GM19372 (cell line): Measurements from ENCODE around the gene EDAR.

Experiments used
- ATAC-seq: cut with Tn5 transposase; IDR thresholded peaks from one replicate; pipeline ENCODE4 v1.9.1; 2021; ENCODE audit warnings: mild to moderate bottlenecking, low read depth, moderate library complexity; ENCODE audit not compliant: unreplicated experiment

The EDAR gene

GRCh38 chr2:108969856-108970255 is 19.2 kb downstream of the EDAR start:
- ATAC-seq, result no peak

- no peak for ATAC-seq
Measured at GRCh38 chr2:108968619-108969018, 20.4 kb downstream of the EDAR start.

DNA sequence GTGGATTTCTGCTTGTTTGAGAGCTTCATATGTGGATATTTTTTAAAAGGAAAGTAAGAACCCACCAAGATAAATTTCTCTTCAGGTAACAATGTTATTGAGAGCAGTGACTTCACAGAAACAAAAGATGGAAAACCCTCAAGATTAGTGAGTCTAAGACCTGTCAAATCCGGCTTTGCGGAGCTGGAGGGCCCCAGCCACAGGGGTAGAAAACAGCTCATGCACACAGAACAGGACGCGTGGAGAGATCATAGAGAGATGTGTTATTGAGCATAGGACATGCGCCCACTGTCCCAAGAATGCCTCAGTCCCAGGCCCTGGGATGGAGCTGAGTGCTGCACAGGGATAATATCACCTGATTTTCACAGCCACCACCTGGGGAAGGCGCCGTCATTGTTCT is 21.3 kb downstream of the EDAR start:
- no peak for ATAC-seq

GRCh38 chr2:108965540-108966289 is 23.3 kb downstream of the EDAR start:
- ATAC-seq, result no peak

GRCh38 chr2:108963057-108963456 is 26.0 kb downstream of the EDAR start:
- ATAC-seq, result no peak

GRCh38 chr2:108961796-108962195 is 27.2 kb downstream of the EDAR start:
- ATAC-seq, result no peak

DNA sequence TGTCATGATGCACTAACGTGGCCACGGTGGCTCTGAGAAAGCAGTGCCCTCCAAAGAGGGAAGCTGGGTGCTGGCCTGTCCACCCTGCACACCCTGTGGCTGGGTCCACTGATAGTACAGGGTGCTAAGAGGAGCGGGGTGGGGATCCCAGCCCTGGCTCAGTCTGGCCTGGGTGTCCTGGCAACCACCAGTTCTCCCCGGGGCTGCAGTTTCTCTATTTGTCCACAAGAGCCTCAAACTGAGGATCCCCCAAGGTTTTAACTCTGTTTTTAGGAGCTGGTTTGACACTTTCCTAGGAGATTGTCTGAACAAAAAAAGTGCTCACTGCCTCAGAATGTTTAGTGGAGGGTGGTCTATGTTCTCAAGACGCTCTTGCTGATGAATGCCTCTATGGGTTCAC is 29.0 kb downstream of the EDAR start:
- ATAC-seq, result no peak

GRCh38 chr2:108959401-108959800 is 29.6 kb downstream of the EDAR start:
- no peak for ATAC-seq

DNA sequence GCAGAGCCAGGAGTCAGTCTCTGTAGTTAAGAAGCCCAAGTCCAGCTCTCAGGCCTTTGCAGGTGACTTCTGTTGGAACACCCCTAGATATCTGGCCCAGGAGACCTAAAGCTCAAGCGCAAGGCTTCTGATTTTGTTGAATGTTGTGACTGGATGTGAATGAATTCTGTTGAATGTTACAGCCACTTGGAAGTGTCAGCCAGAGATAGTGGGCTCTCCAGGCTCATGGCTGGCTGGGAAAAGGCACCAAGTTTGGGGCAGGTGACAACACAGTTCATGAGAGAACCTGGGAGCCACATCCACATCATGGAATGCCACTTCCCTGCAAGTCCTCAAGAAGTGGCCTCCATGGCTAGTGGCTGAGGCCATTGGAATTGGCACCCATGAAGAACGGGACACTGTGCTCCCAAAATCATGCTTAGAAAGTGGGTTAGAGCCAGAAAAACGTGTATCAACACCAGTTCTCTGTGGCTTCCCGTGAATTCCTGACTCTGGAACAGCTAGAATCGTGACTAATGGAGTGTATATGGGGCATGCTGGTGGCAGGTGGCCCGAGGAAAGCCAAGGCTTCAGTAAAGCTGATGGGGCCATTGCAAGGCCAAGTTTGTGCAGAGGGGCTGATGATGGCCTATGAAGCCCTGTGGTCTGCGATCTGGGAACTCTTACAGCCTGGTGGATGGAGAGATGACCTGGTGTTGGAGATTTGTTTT is 30.2 kb downstream of the EDAR start:
- ATAC-seq, result no peak

- no peak for ATAC-seq
Measured at GRCh38 chr2:108958002-108958401, 31.0 kb downstream of the EDAR start.

GRCh38 chr2:108956375-108956774 is 32.6 kb downstream of the EDAR start:
- ATAC-seq, result no peak

DNA sequence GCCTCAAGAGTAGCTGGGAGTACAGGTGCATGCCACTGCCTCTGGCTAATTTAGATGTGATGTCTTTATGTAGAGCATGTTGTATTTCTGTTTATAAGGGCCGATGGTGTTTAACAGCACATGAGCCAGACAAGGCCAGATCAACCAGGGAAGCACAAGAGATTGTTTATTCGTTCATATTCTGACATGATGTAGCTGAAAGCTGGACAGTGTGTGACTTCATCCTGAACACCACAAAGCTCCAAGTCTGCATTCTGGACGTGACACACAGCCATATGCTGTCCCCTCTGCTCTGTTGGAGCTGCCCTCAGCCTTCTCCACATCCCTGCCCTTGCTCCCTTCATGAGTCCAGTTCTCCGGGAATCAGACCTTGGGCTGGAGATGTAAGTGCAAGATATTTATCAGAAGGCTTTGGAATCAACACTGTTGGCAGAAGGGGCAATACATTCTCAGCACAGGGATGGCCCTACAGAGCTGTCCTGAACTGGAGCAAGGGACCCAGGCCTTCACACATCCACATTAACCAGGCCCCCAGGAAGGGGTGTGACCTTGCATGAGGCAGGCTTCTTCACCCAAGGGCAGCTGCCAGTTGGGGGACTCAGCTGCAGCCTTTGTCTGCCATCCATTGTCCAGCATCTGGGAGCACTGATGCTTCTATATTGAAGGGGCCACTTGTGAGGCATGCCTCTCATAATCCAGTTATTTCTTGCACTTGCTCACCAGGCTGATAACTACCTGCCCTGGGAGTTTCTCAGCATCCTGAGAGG is 38.5 kb downstream of the EDAR start:
- no peak for ATAC-seq

DNA sequence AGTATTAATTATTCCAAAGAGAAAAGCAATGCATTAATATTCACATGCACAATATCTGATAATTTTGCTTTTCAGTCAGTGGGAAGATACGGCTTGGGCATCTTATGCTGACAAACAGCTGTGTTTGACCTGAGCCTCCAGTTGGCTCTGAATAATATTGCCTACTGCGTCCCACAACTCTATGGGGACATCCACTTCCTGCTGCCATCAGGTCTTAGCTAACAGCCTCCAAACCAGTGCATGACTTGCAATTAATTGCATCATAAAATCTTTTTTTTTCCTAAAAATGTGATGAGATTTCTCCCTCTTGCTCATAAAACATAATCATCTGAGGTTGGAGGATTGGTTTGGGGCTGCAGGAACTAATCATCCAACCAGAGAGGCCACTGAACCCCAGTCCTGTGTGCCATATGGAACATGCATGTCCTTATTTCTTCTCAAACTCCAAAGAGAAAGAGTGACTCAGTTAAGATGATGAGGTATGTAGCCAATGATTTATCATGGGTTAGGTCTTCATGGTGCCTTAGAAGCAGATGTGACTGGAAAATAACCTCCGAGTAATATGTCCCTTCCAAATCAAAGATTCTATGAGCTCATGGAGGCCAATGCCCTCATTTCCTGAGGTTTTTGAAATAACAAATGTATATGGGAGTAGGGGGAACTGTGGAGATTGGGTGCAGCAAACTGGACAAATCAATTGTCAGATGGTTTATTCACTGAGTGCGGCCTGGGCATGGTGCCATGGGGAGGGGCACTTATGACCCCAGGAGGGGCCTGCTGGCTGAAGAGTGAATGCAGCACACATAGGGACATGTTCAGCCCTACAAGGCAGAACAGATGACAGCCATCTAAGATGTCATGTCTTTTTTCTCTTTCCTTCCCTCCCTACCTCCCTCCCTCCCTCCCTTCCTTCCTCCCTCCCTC is 39.4 kb downstream of the EDAR start:
- no peak for ATAC-seq

- no peak for ATAC-seq
Measured at GRCh38 chr2:108947271-108947907, 41.6 kb downstream of the EDAR start.

DNA sequence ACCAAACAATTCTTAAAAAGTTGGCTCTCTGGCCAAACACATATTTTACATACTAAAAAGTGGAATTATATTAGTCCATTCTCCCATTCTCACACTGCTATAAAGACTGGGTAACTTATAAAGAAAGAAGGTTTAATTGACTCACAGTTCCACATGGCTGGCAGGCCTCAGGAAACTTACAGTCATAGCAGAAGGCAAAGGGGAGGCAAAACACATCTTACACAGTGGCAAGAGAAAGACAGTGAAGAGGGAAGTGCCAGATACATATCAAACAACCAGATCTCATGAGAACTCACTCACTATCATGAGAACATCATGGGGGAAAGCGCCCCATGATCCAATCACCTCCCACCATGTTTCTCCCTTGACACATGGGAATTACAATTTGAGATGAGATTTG is 42.6 kb downstream of the EDAR start:
- no peak for ATAC-seq

GRCh38 chr2:108945969-108946368 is 43.1 kb downstream of the EDAR start:
- ATAC-seq, result no peak

GRCh38 chr2:108944601-108945331 is 44.3 kb downstream of the EDAR start:
- no peak for ATAC-seq

DNA sequence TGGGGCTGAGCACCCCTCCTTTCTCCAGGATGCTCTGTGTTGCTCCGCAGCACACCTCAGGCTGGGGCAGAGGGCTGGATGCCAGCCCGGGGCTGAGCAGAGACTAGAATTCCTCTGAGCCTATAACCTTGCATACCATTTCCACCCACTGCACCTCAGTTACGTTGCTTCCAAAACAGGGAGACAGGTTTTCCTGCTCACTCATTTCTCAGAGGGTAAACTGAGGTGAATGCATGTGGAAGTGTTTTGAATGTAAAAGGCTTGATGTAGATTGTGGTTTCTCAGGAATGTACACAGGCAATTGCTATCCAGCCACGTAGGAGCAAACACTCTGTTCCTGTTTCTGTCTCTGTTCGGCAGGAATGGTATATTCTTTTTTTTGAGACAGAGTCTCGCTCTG is 45.3 kb downstream of the EDAR start:
- no peak for ATAC-seq

DNA sequence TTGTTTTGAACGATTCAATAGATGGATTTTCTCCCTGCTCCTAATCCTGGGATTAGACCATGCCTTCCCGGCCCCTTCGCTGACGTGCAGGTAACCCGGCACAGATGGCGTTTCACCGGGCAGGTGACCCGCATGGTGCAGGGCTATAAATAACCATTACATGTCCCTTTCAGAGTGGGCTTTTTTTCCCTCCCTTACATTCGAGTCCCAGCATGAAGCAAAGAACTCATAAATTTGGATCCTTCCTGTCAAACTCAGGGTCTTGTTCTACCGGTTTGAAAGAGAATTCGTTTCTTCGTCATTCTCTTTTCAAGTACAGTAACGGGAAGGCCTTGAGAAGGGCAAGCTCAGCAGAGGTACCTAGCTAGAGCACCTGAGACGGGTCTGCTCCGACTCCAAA is 46.1 kb downstream of the EDAR start:
- ATAC-seq, result no peak
